NK-92 (cell line): Measurements from ENCODE around the gene TENM4.

Source experiments
- DNase-seq: peaks from one replicate; lab custom pipeline; 2025; ENCODE audit not compliant: unreplicated experiment; lab: John Stamatoyannopoulos, UW

Gene TENM4

DNA sequence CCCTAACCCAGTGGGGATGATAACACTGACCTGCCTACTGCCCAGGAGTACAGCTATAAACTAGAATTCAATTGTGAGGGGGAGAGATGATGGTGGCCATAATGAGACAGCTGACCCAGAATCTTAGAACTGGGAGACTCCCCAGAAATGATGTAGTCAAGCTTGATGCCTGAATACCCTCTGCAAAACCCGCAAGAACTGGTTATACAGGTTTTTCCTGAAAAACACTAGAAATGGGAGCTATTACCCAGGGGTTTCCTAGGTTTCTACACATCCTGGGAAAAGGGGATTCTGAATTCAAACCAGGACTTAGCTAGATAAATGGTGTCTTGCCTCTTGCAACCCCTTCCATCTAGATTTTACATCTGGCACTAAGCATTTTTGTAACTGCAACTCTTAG is 752.4 kb downstream of the TENM4 start:
- DNase-seq: no peak

DNA sequence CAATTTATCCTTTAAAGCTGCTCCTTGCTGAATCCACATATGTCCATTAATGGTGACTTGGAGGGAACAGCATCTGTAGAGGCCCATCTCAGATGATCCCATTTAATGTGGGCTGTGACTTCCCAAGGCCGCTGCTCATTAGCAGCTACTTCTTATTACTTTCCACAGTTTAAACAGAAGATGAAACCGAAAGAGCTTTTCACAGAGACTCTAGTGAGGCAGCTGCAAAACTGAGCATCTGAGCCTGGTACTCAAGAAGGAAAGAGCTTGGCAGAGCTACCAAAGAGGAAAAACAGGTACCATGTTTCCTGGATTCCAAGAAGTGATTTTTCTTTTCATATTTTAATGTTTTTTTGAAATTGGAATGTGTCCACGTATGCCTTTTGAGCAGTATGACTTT is 755.7 kb downstream of the TENM4 start:
- no peak for DNase-seq

DNA sequence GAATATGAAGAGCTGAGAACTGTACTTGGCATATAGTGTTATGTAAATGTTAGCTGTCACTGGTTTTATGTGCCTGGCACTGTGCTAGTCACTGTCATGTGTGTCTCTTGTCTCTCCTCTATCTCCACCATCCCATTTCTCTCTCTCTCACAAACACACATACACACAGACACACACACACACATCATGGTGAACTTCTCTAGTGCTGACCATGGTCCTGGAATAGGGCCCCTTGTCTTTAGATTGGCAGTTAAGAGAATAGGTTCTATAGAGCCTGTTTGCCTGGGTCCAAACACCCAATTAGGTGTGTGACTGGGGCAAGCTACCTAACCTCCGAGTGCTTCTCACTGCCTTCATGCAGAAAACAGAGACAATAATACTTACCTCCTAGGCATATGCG is 756.5 kb downstream of the TENM4 start:
- no peak for DNase-seq

DNA sequence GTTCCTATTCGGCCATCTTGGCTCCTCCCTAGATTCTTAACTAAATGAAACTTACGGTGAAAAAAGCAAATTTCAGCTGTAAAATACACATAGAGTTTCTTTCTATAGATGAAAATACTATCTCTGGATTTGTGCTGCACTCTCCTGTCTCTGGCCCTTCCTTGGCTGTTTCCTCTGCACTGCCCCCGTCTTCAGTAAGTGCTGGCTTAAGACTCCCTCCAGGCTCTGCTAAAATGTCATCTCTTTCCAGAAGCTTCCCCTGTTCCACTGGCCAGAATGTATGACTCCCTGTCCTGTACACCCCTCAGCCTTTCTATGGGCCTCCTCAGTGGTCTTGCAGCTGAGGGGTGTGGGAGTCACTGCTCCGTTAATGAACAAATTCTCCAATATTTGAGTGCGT is 757.1 kb downstream of the TENM4 start:
- no peak for DNase-seq

DNA sequence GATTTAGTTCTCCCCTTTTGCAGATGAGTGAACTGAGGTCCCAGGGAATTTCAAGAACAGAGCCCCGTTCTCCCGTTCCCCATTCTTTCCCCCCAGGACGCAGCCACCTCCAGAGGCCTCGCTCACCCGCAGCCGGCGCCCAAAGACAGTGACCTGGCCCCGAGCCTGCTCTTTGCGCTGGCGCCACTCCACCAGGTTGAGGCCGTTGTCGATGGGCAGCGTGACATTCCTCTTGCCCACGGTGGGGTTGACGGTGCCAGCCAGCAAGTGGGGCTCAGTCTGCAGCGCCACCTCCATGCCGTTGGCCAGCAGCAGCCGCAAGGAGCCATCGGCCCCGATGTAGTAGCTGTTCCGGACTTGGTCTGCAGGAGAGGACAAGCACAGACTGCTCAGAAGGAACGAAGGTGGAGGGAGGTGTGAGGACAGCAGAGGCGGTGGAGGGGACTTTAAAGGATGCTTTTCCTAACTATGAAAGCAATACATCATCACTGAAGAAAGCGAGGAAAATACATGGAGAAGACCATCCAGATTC is 764.7 kb downstream of the TENM4 start:
- no peak for DNase-seq

DNA sequence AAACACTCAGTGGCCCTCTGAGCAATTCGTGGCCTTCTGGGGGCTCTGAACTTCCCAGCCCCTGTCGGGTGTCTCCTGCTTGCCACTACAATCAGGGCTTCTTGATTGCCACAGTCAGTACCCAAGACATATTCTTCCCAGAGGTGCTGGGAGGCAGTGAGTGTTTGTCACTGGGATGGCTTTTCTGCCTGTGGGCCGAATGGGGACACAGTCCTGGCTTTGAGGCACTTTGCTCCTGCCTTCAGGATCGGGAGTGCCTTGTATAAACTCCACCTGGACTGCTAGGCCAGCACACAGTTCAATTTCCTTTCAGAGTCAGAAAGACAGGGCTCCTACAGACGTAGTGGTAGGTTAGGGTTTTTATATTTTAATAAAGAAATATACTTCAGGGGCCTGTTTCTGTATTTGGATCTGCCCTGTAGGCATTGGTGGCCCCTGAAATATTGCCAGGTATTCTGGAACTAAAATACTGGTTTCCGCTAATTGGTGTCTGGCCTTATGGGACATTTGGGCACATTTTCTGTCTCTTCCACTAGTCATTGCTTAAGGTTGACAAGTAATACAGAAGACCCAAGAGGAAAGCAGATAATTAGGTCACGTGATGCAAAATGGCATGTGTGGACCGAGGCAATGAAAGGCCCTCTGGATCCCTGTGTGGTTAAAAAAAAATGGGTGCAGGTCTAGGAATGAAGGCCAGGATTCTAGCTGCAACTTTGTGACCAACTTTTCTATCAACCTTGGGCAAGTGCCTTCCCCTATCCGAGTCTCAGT is 767.8 kb downstream of the TENM4 start:
- DNase-seq: no peak

DNA sequence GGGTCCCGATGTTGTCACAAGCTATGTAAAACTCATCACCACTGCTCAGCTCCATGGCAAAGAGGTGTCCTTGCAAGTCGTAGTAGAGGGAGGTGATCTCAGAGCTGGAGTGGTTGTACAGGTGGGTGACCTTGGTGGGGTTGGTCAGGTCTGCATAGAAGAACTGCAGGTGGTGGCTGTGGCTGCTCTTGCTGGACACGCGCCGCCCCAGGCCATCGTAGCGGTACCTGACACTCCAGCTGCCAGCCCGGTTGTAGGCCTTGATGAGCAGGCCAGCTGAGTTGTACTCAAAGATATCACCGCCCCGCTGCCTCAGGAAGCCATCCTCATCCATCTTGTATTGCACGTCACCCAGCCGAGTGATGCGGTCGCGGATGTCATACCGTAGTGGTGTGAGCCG is 771.6 kb downstream of the TENM4 start:
- DNase-seq: no peak

DNA sequence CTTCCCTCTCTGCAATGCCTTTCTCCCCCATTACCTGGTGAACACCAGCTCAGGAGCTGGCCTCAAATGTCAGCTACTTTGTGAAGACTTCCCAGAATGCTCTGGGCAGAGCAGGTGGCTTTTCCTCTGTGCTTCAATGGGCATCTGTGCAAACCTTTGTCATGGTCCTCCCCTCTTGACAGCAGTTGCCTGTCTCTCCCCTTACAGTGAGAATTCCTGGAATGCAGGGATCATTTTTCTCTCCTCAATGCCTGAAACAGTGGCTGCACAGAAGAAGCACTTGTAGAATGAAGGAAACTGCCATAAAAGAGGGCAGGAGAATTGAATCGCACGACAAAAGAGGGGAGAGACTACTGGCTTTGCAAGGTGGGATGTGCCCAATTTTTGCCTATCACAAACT is 773.4 kb downstream of the TENM4 start:
- no peak for DNase-seq

DNA sequence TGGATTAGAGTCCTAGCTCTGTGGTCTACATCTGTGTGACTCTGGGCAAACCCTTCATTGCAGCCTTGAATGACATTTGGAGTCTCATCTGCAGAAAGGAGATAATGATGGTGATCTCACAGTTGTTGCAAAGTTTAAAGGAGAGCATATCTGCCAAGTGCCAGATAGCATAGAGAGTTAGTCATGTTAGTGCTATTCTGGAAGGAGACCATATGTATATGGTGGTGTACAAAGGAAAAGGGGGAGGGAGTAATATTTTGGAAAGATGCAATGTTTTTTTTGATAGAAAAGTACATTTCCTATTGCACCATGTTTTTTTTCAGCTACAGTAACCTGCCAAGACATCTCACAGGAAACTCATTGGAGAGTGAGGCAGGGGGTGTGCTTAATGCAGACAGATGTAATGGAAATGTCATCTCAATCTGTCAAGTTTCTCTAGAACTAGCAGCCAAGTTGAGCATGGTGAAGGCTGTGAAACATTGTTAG is 774.1 kb downstream of the TENM4 start:
- DNase-seq: no peak

DNA sequence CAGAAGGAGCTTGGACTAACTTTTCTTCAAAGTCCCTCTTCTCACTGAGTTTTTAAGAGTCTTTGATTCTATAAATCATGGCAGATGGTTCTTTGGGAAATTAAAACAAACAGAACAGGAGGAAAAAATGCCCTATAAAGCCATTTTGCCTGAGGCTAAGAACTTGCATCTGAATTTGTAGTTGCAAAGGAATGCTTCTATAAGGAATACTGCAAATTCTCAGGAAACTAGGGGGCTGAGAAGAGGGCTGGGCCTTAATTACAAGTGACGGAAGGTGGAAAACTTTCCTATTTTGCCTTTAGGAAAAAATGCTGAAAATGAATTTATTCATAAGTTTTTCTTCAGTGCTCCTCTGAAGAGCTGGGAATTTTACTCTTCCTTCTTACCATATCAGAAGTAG is 776.2 kb downstream of the TENM4 start:
- DNase-seq: no peak

DNA sequence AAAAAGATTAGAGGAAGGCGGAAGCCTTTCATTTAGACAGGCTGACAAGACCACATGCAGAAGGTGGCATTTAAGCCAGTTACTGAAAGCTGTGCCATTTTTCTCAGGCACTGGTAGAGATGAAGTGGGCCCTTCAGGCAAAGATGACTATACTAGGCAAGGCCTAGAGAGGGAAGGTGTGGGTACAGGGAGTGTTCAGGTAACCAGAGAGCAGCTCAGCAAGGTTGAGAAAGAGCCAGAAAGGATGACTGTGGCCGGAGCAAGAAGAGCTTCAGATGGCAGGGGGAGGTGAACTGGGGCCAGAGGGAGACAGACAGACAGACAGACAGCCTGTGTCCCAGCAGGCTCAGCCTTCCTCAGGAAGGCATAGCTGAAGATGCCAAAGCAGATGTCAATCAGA is 778.0 kb downstream of the TENM4 start:
- no peak for DNase-seq

DNA sequence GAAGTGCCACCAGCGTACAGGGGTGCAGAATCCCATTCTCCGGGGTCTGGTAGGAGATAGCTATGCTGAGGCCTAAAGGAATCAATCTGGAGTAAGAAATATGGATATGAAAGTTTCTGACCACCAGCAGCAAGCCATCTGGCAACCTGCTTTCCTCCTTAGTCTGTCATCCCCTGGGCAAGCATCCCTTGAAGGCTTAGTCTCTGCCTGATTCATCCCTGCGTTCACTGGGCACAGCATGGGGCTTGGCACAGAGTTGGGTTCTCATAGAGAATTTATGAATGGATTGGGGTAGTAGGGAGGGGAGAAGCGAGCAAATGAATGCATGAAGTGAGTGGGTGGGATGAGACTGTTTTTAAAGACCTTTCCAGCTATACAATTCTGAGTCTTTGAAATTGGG is 780.4 kb downstream of the TENM4 start:
- no peak for DNase-seq

DNA sequence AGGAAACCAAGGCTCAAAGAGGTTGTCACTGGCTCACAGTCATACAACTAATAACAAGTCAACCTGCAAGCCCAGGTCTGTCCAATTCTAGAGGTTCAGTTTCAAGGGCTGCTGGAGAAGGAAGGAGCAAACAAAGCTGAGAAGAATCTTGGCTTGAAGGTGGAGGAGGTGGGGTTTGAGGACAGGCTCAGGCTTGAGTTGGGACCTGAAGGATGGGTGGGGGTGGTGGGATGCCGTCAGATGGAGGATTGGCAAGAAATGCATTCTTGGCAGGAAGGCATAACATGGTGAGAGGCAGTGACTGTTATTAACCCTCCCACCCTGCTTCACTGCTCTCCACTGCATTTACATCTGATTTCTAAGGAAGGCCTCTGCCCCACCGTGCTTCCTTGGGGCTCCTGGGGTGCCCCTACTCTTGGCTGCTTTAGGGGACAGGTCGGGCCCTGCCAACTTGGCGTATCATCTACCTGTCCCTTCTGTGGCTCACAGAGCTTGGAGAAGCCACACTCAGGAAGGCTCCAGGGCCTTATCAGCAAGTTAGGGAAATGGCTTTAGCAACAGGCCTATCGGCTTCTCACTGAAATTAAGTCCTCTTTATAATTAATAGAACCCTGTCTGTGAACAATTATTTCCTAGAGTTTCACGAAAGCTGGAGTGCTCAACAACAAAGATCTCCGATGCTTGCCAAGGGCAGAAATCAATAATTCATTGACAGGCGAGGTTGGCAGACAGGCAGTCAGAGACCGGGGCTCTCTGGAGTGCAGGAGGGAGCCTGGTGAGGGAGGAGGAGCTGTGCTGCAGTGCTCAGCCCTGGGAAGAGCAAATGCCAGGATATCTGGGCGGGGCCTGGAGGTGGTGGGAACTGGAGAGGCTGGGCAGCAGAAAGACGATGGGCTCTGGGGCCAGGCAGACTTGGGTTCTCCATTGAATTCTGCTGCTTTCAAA is 781.2 kb downstream of the TENM4 start:
- no peak for DNase-seq

DNA sequence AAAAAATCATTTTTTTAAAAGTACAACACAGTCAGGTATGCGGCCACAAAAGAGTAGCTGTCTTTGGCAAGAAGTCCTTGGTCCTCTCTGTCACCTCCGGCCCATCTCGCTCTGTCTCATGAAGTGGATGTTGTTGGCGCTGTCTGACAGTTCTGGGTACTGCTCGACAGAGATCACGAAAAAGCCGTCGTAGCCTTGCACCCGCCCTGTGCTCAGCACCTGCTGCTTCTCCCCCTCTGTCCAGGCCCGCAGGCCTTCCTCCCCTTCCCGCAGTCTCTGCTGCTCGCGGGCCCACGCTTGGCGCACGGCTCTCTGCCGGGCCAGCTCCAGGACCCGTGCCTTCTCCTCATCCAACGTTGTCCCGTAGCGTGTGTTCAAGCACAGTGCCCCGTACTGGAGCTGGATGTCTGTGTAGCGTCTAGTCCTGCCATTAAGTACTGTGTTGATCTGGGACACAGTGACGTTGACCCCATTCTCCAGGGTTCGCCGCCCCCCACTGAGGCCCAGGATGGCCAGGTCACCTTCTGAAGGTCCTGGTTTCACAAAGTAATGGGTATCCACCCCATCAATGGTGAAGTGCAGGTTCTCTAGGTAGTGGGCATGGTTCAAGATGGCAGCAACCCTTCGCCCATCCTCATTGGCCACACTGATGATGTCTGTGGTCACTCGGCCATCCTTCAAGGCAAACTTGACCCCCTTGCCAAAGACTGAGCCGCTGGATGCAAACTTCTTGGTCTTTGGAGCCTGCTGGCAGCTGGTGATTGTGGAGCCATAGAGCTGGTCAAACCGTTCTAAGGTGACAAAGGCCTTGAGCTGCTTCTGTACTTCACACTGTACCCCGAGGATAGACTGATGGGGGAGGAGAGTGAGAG is 782.6 kb downstream of the TENM4 start:
- DNase-seq: no peak

DNA sequence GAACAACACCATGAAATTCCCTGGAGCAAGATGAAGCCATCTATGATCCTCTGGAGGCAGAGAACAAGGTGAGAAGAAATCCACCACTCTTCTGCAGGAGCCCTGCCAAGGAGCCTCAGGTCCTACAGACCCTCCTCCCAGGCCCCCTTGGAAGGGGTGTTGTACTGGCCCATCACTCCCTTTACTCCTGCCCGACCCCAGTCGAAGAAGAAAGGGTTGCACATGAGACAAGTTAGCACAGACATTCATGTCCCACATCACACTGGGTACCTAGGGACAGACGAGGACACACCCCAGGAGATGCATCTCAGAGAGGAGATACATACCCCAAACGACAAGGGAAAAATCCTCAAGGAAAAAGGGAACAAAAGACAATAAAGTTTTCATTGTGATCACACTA is 783.4 kb downstream of the TENM4 start:
- DNase-seq: no peak

DNA sequence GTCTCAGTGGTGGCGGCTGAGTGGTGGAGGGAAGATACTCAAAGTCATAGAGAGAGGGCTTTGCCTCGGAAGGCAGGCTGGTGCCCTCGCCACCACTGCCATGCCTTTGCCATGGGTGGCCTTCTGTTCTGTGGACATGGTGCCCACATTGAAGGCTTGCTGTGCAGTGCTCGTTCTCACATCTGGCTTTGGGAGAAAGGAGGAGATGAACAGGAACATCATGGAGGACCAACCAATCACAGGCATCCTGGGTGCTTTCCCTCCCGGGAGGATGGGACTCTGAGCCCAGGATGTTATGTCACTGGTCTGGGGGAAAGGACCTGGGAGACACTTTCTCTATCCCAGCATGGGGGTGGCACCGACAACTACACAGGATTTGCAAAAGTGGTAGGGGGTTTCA is 783.8 kb downstream of the TENM4 start:
- DNase-seq: no peak

DNA sequence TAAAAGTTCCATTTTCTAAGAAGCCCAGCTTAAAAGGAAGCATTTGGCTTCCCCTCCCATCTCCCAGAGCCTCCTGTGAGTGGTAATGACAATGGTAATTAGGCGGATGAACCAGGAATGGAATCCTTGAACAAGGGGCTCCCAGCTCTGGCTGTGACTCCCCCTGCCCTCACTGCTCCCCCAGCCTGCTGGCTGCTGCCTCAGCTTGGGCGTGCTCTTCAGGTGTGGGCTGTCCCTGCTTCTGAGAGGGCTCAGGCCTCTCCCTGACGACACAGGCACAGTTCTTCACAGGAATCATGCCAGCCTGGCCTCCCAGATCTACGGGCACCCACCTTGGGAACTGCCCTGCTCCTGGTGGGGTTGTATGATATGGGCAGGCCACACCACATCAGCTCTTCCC is 784.5 kb downstream of the TENM4 start:
- DNase-seq: no peak

DNA sequence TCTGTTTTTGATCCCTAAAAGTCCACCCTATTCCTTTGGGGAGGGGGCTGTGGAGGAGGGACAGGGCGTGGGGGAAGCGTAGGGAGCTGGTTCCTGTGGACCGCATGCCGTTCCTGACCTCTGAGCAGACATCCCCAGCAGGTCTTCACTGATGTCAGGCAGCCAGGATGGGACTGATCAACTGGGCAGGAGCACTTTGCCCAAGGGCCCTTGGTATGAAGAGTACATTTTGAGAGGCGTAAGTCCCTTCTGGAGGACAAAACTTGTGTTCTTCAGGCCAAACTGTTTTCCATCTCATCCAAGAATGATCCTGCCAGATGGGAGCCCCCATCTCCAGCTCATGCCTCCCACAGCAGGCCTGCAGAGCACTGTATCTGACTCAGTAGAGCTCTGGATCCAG is 785.3 kb downstream of the TENM4 start:
- no peak for DNase-seq

DNA sequence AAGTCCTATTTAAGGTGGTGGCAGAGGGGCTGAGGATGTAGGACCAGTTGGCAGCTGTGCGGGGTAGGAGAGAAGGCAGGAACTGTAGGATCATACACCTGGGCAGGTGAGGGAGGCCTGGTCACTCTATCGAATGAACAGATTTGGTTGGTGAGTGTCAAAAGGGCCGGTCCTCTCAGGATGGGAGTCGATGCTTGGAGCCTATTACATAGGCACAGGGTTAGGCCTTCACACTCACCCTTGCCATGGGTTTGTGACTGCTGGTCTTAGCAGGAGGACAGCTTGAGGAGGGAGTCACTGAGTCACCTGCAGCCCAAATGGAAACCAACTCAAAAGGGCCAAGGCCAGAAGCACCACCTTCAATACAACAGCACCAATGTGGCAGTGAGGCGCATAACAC is 786.0 kb downstream of the TENM4 start:
- DNase-seq: no peak

DNA sequence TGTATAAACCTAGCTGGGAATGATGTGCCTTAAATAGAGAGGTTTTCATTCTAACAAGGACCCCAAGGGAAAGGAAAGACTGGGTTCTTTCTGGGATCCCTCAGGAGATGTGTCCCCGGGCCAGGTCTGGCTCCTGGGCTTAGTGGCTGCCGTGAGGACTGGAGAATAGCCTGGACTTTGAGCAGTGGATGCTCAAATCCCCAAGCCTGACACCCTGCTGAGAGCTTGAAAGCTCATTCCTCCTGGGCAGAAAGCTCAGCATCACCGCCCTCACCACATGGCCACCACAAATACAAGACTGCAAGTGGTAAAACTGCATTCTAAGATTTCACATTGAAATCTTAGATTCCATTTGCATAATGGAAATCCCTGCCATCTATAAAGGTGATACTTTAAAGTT is 786.8 kb downstream of the TENM4 start:
- no peak for DNase-seq

DNA sequence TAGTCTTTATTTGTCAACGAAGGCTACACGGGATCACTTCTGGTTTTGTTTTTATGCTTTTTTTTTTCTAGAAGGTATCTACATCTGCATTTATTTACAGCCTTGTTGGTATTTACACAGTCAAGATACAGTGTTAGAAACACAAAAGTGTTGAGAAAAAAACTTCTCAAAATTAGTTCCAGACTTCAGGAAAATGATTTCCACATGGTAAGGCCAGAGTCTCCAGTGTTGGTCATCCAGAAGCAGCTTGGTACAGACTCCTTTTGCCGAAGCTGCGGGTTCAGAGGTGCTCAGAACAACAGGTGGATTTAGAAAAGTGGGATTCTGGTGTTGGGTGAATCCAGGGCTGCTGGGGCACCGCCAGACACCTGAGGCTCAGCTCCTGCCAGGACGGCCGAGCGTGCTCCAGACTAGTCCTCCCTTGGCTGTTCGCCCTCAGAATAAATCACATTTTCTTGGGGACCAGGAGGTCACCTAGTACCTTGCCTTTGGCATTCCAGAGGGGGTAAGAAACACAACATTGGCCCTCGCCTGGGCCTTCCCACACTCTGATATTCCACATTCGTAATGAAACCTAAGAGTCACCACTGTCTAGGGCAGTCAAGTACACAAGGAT is 787.4 kb downstream of the TENM4 start:
- no peak for DNase-seq
